Inflammatory macrophage treated with lipopolysaccharide for 1 hour (primary cell): Measurements from ENCODE around the gene SCFD2.
A peak's percentile ranks its signal among the peaks of the same experiment; 100 is the strongest.
"Not testable (repeated sequence)": the region's sequence is repeated elsewhere in the genome, so short reads cannot be mapped to it uniquely, and the experiment has no call there.

ENCODE experiments used
- DNase-seq, 2 donors: peaks; one replicate each; pipeline ENCODE4 v3.0.0-alpha.2; 2020 to 2022

The SCFD2 gene

GRCh38 chr4:53365486-53366300 is at the start of gene SCFD2:
SCFD2 (minus strand) TSS chr4:53366061.
- peak; percentile 98 to 99 for DNase-seq

- DNase-seq: not testable (repeated sequence)
Observed at GRCh38 chr4:53409479-53409878, 43.6 kb upstream of the SCFD2 start.

GRCh38 chr4:53380221-53380620 is 14.4 kb upstream of the SCFD2 start:
- no peak for DNase-seq

GRCh38 chr4:53378171-53378482 is 12.3 kb upstream of the SCFD2 start:
- no peak for DNase-seq

- peak; percentile 82 to 89 for DNase-seq
Observed at GRCh38 chr4:53377319-53378170, 11.7 kb upstream of the SCFD2 start, which contains the start of gene FIP1L1. FIP1L1 (plus strand) TSS chr4:53377641; CDS start chr4:53377839, 198 bp downstream.

- no peak for DNase-seq
Observed at GRCh38 chr4:53376900-53377299, 11.0 kb upstream of the SCFD2 start.

GRCh38 chr4:53374777-53375258 is 9.0 kb upstream of the SCFD2 start:
- no peak for DNase-seq

GRCh38 chr4:53371843-53372521 is 6.1 kb upstream of the SCFD2 start:
- no peak for DNase-seq

GRCh38 chr4:53371049-53371448 is 5.2 kb upstream of the SCFD2 start:
- DNase-seq: no peak

- no peak for DNase-seq
Observed at GRCh38 chr4:53367721-53368120, 1.9 kb upstream of the SCFD2 start.

GRCh38 chr4:53366301-53366716 is 448 bp upstream of the SCFD2 start:
- no peak for DNase-seq

GRCh38 chr4:53365121-53365485 is 758 bp downstream of the SCFD2 start:
- DNase-seq: no peak

GRCh38 chr4:53364624-53365023 is 1.2 kb downstream of the SCFD2 start:
- no peak for DNase-seq

GRCh38 chr4:53362093-53362492 is 3.8 kb downstream of the SCFD2 start:
- no peak for DNase-seq

- no peak for DNase-seq
Observed at GRCh38 chr4:53361451-53361850, 4.4 kb downstream of the SCFD2 start.

GRCh38 chr4:53355930-53356521 is 9.8 kb downstream of the SCFD2 start:
- no peak for DNase-seq

- DNase-seq: no peak
Observed at GRCh38 chr4:53354012-53354722, 11.7 kb downstream of the SCFD2 start.

GRCh38 chr4:53349091-53349491 is 16.8 kb downstream of the SCFD2 start:
- DNase-seq: no peak

- no peak for DNase-seq
Observed at GRCh38 chr4:53348046-53348445, 17.8 kb downstream of the SCFD2 start.

GRCh38 chr4:53346920-53347852 is 18.7 kb downstream of the SCFD2 start:
- DNase-seq: no peak

- DNase-seq: not testable (repeated sequence)
Observed at GRCh38 chr4:53346392-53346791, 19.5 kb downstream of the SCFD2 start.
